GM18517 (cell line): Measurements from ENCODE around the gene TGFBR3L.

Experiments
- ATAC-seq: cut with Tn5 transposase; IDR thresholded peaks from one replicate; pipeline ENCODE4 v1.9.1; 2021; ENCODE audit warnings: mild to moderate bottlenecking, moderate library complexity; ENCODE audit not compliant: unreplicated experiment

The TGFBR3L gene

GRCh38 chr19:7914598-7915045 is at the start of gene TGFBR3L:
Gene TGFBR3L, plus strand, starts transcription at chr19:7914830.
- no peak for ATAC-seq

GRCh38 chr19:7865262-7865911 is 49.2 kb upstream of the TGFBR3L start:
- ATAC-seq, result no peak

GRCh38 chr19:7866399-7867091 is 48.1 kb upstream of the TGFBR3L start:
- ATAC-seq, result no peak

- ATAC-seq, result no peak
These were observed 47.4 kb upstream of the TGFBR3L start for GRCh38 chr19:7867092-7867844.

GRCh38 chr19:7868326-7868670 is 46.3 kb upstream of the TGFBR3L start:
- ATAC-seq, result no peak

- peak; percentile 59 for ATAC-seq
These were observed 45.8 kb upstream of the TGFBR3L start for GRCh38 chr19:7868671-7869452.

- ATAC-seq, result peak; percentile 59
These were observed 45.1 kb upstream of the TGFBR3L start for GRCh38 chr19:7869453-7869909.

- ATAC-seq, result no peak
These were observed 44.6 kb upstream of the TGFBR3L start for GRCh38 chr19:7869910-7870511.

GRCh38 chr19:7870571-7871436 is 43.8 kb upstream of the TGFBR3L start:
- no peak for ATAC-seq

- ATAC-seq, result no peak
These were observed 43.0 kb upstream of the TGFBR3L start for GRCh38 chr19:7871437-7872305.

GRCh38 chr19:7872306-7873204 is 42.1 kb upstream of the TGFBR3L start:
- no peak for ATAC-seq

GRCh38 chr19:7873304-7874075 is 41.1 kb upstream of the TGFBR3L start:
- ATAC-seq, result no peak

- no peak for ATAC-seq
These were observed 40.3 kb upstream of the TGFBR3L start, which contains the start of gene PRR36 for GRCh38 chr19:7874076-7874896. Gene PRR36, minus strand, starts transcription at chr19:7874390. Its CDS starts 701 bp downstream, at chr19:7873689.

- ATAC-seq, result no peak
These were observed 39.7 kb upstream of the TGFBR3L start for GRCh38 chr19:7874897-7875273.

GRCh38 chr19:7877249-7877836 is 37.3 kb upstream of the TGFBR3L start:
- ATAC-seq, result no peak
